HepG2 (cell line): Measurements from ENCODE around the gene COQ10B. TPM values are rescaled to one million over a fixed set of nuclear protein-coding genes. Genes with fewer than 3 reads are reported as not detected.

Experiments used
- AKNA ChIP-seq: sonication (generic); formaldehyde crosslinking; IDR thresholded peaks from 2 replicates; pipeline ENCODE4 v1.4.0; 2020; ENCODE audit warnings: missing genetic modification reagents, borderline replicate concordance
- GABPB1 ChIP-seq: IDR thresholded peaks from 2 replicates; pipeline ENCODE4 v1.6.1; 2016; ENCODE audit warnings: mild to moderate bottlenecking, missing genetic modification reagents, moderate library complexity, missing compliant biosample characterization
- KDM3A ChIP-seq: IDR thresholded peaks from 2 replicates; pipeline ENCODE4 v1.6.1; 2018; ENCODE audit warnings: low read depth, missing compliant biosample characterization
- KLF6 ChIP-seq: IDR thresholded peaks from 2 replicates; pipeline ENCODE4 v1.8.0; 2016; ENCODE audit warnings: missing biosample characterization, missing genetic modification reagents
- NR2F2 ChIP-seq: IDR thresholded peaks from 2 replicates; pipeline ENCODE4 v1.6.1; 2012; ENCODE audit warnings: low read depth, inconsistent platforms, borderline replicate concordance
- SOX6 ChIP-seq, 2 experiments: fragments of 450-650 bp in 1 of 2; sonication (generic) in 1 of 2; formaldehyde crosslinking in 1 of 2; IDR thresholded peaks; 2 replicates each; pipeline versions ENCODE4 v1.4.0 to v1.6.1; 2017 to 2020; ENCODE audit warnings: antibody characterized with exemption in 1 of 2, mild to moderate bottlenecking in 1 of 2, missing genetic modification reagents in 1 of 2
- SYNCRIP ChIP-seq: fragments of 200-400 bp; formaldehyde crosslinking; IDR thresholded peaks from 2 replicates; pipeline ENCODE4 v1.6.1; 2018; ENCODE audit warnings: mild to moderate bottlenecking, low read depth, low read length; ENCODE audit not compliant: insufficient read depth
- ZNF235 ChIP-seq: sonication (generic); formaldehyde crosslinking; IDR thresholded peaks from 2 replicates; pipeline ENCODE4 v1.8.1; 2023; ENCODE audit warnings: mild to moderate bottlenecking, missing genetic modification reagents, borderline replicate concordance
- ZNF512 ChIP-seq: sonication (generic); formaldehyde crosslinking; IDR thresholded peaks from 2 replicates; pipeline ENCODE4 v1.4.0; 2020; ENCODE audit warnings: mild to moderate bottlenecking, missing genetic modification reagents
- ZNF746 ChIP-seq: sonication (generic); formaldehyde crosslinking; IDR thresholded peaks from 2 replicates; pipeline ENCODE4 v1.8.0; 2022; ENCODE audit warnings: mild to moderate bottlenecking, missing genetic modification reagents
- polyA plus RNA-seq, 8 experiments: library from polyadenylated mRNA; depleted of rRNA in 3 of 8; stranded (reverse) in 7 of 8; unstranded in 1 of 8; fragments of >200 nt; fragmentation: Illumina TruSeq in 4 of 8; extraction: Trizol in 4 of 8; gene quantifications; 2 replicates each; pipeline versions ENCODE4 v1.2.1 to v1.2.3, GENCODE V29; 2011 to 2016; ENCODE audit warnings: low read depth in 4 of 8, missing spikeins in 1 of 8, mixed read lengths in 1 of 8; ENCODE audit not compliant: insufficient read depth in 1 of 8
- total RNA-seq, 5 experiments: library from RNA; depleted of rRNA; stranded (reverse); fragments of >200 nt; fragmentation: Illumina TruSeq; extraction: Trizol; gene quantifications; 2 replicates each; pipeline ENCODE4 v1.2.3, GENCODE V29; 2016; ENCODE audit warnings: low read depth in 1 of 5
- TF ChIP-seq, protein P1 (sequence below): sonication (generic); formaldehyde crosslinking; IDR thresholded peaks from 2 replicates; pipeline ENCODE4 v1.8.1; 2023; ENCODE audit warnings: mild to moderate bottlenecking, moderate library complexity, missing genetic modification reagents
- TF ChIP-seq, protein P2 (sequence below): sonication (generic); formaldehyde crosslinking; IDR thresholded peaks from 2 replicates; pipeline ENCODE4 v1.5.0; 2020; ENCODE audit warnings: mild to moderate bottlenecking, missing genetic modification reagents, borderline replicate concordance
- TF ChIP-seq, protein P3 (sequence below): sonication (generic); formaldehyde crosslinking; IDR thresholded peaks from 2 replicates; pipeline ENCODE4 v1.9.0; 2021; ENCODE audit warnings: missing genetic modification reagents, borderline replicate concordance
- TF ChIP-seq, protein P4 (sequence below): sonication (generic); formaldehyde crosslinking; IDR thresholded peaks from 2 replicates; pipeline ENCODE4 v1.4.0; 2020; ENCODE audit warnings: mild to moderate bottlenecking, missing genetic modification reagents

COQ10B gene
- total and polyA plus RNA-seq, 2 of the 13 experiments (the other 11 are each of a cell fraction or from before 2014, with no cell fraction given) = 4.6 to 34.9 TPM

DNA sequence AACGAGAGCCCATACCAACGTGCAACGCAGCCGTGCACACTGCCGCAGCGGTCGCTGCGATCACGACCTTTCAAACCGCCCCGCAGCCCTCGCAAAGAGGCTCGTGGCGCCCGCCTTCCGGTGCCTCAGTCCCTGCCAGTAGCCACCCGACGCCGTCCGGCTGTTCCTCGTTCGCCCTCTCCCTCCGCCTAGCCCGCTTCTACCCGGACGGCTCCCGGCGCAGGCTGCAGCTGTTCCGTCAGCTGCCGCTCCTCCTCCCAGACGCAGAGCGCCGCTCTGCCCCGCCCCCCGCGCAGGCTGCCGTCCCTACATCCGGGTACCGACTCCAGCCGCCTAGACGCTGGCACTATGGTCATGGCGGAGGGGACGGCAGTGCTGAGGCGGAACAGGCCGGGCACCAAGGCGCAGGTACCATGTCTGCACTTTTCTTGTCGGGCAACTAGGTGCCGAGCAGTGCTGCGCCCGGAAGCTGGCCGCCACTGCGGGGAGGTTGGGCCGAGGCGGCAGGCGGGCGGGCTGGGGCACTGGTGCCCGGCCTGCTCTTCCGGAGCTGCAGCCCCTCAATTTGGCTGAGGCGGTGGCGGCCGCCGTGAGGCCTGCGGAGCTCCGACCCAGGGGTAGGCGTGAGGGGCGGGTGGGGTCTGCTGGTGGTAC is 62.5 kb downstream of the COQ10B start, which contains the start of gene MOB4 (continued):
- TF ChIP-seq, protein P1, sequence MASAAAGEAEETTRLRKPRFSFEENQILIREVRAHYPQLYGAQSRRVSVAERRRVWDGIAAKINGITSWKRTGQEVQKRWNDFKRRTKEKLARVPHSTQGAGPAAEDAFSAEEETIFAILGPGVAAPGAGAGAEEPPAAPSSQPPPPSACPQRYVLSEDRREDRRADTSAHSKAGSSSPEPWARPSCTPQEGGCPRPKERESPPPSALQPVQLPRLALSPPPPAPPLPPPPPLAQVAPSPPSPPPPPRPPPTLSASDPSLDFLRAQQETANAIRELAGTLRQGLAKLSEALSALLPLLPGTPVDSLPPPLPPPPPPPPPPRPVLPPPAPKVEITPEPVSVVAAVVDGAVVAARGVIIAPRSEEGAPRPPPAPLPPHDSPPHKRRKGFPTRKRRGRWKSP = peak; percentile 96
- TF ChIP-seq AKNA (CRISPR knock-in tag) (0 out of 2 replicates have a peak, but pooled peaks have one; percentile 26), ZNF746 (CRISPR knock-in tag) (no peak; the same call in 1 of the 2 replicates), KLF6 (peak; percentile 90), ZNF512 (peak; percentile 94), GABPB1 (peak; percentile 96), SOX6 (IDR thresholded peaks at IDR 0.05) (no peak), SOX6 (CRISPR knock-in tag; IDR thresholded peaks at IDR 0.05) (peak; percentile 90), NR2F2 (no peak), KDM3A (CRISPR knock-in tag) (peak; percentile 100; the same call in 1 of the 2 replicates), SYNCRIP (no peak), ZNF235 (peak; percentile 55; the same call in 1 of the 2 replicates)
- TF ChIP-seq, protein P2, sequence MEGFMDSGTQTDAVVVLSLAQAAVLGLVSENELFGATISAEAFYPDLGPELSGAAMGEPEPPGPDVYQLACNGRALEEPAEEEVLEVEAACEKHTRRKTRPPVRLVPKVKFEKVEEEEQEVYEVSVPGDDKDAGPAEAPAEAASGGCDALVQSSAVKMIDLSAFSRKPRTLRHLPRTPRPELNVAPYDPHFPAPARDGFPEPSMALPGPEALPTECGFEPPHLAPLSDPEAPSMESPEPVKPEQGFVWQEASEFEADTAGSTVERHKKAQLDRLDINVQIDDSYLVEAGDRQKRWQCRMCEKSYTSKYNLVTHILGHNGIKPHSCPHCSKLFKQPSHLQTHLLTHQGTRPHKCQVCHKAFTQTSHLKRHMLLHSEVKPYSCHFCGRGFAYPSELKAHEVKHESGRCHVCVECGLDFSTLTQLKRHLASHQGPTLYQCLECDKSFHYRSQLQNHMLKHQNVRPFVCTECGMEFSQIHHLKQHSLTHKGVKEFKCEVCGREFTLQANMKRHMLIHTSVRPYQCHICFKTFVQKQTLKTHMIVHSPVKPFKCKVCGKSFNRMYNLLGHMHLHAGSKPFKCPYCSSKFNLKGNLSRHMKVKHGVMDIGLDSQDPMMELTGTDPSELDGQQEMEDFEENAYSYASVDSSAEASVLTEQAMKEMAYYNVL = peak; percentile 85
- TF ChIP-seq, protein P3, sequence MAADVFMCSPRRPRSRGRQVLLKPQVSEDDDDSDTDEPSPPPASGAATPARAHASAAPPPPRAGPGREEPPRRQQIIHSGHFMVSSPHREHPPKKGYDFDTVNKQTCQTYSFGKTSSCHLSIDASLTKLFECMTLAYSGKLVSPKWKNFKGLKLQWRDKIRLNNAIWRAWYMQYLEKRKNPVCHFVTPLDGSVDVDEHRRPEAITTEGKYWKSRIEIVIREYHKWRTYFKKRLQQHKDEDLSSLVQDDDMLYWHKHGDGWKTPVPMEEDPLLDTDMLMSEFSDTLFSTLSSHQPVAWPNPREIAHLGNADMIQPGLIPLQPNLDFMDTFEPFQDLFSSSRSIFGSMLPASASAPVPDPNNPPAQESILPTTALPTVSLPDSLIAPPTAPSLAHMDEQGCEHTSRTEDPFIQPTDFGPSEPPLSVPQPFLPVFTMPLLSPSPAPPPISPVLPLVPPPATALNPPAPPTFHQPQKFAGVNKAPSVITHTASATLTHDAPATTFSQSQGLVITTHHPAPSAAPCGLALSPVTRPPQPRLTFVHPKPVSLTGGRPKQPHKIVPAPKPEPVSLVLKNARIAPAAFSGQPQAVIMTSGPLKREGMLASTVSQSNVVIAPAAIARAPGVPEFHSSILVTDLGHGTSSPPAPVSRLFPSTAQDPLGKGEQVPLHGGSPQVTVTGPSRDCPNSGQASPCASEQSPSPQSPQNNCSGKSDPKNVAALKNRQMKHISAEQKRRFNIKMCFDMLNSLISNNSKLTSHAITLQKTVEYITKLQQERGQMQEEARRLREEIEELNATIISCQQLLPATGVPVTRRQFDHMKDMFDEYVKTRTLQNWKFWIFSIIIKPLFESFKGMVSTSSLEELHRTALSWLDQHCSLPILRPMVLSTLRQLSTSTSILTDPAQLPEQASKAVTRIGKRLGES (CRISPR knock-in tag) = peak; percentile 7; the same call in 1 of the 2 replicates
- TF ChIP-seq, protein P4, sequence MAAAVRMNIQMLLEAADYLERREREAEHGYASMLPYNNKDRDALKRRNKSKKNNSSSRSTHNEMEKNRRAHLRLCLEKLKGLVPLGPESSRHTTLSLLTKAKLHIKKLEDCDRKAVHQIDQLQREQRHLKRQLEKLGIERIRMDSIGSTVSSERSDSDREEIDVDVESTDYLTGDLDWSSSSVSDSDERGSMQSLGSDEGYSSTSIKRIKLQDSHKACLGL (CRISPR knock-in tag) = peak; percentile 84
